H1 (cell line): ENCODE results near the gene NELFE.

Experiments
- ATF2 ChIP-seq: IDR thresholded peaks from 2 replicates; pipeline ENCODE4 v1.6.1; 2012; ENCODE audit warnings: low read length, inconsistent platforms
- CBX5 ChIP-seq: fragments of 300-800, 300-1000 bp; sonication (generic); IDR thresholded peaks from 2 replicates; pipeline ENCODE4 v1.7.1; 2016; ENCODE audit warnings: antibody characterized with exemption, low read length, low read depth
- CTCF ChIP-seq, 3 experiments: IDR thresholded peaks; 1 replicate in 2 of 3; 2 replicates in 1 of 3; pipeline versions ENCODE4 v1.5.1 to v1.6.1; 2011; ENCODE audit warnings: low read length in 3 of 3, mild to moderate bottlenecking in 3 of 3, inconsistent platforms in 2 of 3, low read depth in 1 of 3, moderate library complexity in 1 of 3; ENCODE audit not compliant: insufficient read depth in 1 of 3; ENCODE audit errors: control extremely low read depth in 1 of 3
- POLR2AphosphoS5 ChIP-seq: IDR thresholded peaks from 2 replicates; pipeline ENCODE4 v1.6.1; 2011; ENCODE audit warnings: low read depth, low read length

- TF ChIP-seq CBX5 (no peak), ATF2 (no peak), POLR2AphosphoS5 (no peak), CTCF (IDR thresholded peaks at IDR 0.05; ENCODE audit: control extremely low read depth in 1 of 3, insufficient read depth in 1 of 3, low read depth in 1 of 3, low read length in 3 of 3) (no peak)
Measured at GRCh38 chr6:31966997-31967925, 8.5 kb upstream of the NELFE start.
